Muscle of arm (tissue), 12 donors: ENCODE data around the gene HOXC5. TPM values are rescaled to one million over a fixed set of nuclear protein-coding genes. Genes with fewer than 3 reads are reported as not detected.

ENCODE experiments used
- DNase-seq: peaks from one replicate; pipeline ENCODE4 v3.0.0-alpha.2; 2013
- polyA plus RNA-seq, 12 donors: library from polyadenylated mRNA; unstranded; fragments of 120-200 nt; gene quantifications; one replicate each; pipeline ENCODE4 v1.2.1, GENCODE V29; 2013; ENCODE audit not compliant: insufficient read length in 12 of 12

Gene HOXC5
- polyA plus RNA-seq, 12 donors: 0.25 to 1.8 (median 0.75) TPM; not detected in 2

DNA sequence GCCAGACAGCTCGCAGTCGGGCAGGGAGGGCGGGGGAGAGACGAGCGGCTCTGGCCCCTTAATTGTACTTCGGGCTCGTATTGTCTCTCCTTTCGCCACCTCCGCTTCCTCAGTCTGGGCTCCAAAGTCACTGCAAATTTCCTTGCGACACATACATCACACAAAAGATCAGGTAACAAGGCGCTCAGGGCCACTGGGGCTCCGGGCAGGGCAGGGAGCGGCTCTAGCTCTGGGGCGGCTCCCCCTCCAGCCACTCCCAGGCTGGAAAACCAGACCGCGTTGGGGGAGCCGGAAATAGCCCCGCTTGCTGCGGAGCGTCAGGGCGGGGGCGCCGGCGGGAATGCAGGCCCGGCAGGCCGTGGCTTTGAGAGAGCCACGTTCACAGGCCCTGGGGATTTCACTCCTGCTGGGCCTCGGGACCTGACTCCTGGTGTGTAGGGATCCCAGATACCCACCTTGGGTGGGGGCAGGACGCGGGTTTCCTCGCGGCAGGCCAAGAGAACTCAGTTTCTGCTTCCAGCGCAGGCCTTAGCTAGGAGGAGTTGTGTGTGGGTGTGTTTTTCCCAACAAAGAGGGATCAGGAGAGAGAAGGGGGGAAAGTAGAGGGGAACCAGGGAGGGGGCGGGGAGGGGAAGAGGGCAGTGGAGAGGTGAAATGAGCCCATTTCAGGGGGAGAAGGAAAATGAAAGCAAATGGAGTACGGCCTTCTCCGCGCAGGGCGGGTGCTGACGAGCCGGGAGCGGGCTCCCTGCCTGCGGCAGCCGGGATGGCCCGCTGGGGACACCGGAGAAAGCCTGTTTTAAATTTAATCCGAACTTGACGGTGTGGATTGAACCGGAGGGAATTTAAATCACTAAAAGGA, 37.2 kb upstream of the HOXC5 start:
- DNase-seq: no peak

DNA sequence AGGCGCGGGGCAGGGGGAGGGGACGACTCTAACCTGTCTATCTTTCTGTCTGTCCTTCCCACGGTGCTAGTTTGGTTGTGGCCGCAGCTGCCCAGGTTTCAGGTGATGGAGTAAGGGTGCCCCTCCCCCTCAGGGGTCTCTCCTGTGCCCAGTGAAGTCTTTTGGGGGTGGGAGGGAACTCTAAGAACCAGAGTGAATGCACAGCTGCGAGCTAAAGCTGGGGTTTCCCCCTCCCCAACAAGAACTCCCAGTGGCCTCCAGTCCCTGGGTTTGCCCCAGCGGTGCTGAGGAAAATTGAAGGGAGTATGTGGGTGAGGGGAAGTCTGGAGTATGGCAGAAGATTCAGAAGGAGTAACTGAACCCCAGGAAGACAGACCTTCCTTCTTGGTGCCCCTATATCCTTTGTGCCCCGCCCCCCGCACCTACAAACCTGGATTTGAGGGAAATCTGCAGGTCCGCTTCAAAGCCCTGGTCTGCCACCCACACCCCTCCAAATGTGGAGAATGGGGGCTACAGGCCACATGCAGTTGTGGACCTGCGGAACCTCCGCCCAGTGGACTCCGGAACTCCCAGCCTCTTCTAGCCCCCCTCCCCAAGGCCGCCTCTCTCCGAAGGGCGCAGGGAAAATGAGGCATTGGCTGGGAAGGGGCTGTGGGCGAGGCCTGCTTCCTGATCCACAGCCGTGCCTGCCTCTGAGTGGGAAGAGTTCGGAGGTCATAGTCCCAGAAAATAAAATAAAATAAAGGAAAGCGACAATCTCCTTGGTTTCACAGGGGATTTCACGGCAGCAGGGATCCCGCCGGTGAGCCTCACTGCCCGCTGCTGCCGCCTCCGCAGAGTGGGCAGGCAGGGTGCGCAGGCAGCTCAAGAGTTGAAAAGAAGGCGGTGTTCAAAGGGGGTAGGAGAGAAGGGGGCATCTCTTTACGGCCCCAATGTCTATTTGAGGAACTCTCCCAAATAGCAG, 36.3 kb upstream of the HOXC5 start:
- no peak for DNase-seq

DNA sequence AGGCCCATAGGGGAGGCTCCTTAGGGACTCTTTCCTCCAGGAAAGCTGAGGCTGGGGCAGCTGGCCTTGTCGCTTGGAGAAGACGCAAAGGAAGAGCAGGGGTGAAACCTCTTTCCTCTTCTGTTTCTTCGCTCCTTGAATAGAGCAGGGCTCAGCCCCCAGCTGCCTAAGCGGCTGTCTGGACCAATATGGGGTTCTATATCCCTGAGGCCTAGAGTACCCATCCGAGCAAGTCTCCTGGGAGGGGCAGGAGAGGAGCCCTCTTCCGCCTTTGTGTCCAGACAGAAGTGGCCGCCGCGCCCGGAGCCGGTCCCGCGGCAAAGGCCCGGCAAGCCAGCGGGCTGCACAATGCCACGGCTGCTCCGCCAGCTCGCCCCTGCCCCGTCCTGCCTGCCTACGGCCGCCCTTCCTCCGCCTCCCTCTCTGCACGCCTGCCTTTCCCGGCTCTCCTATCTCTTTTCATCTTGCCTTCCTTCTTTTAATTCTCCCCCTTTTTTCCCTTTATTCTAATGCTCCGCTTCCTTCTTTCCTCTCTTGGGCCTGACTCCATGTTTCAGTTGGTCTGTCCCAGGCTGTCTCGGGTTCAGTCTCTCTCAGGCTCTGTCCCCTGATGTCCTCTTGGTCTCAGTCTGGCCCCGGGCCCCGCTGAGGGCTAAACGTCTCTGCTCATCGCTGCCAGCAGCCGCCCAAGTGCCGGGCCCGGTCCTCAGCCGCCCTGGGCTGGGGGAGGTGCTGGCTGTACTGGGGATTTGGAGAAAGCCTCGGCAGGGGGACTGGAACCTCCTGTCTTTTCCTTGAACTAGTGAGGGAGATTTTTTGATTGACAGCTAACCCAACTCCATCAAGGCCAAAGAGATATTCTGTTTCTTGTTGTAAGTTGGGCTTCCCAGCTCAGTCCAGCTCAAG, 35.4 kb upstream of the HOXC5 start:
- no peak for DNase-seq

DNA sequence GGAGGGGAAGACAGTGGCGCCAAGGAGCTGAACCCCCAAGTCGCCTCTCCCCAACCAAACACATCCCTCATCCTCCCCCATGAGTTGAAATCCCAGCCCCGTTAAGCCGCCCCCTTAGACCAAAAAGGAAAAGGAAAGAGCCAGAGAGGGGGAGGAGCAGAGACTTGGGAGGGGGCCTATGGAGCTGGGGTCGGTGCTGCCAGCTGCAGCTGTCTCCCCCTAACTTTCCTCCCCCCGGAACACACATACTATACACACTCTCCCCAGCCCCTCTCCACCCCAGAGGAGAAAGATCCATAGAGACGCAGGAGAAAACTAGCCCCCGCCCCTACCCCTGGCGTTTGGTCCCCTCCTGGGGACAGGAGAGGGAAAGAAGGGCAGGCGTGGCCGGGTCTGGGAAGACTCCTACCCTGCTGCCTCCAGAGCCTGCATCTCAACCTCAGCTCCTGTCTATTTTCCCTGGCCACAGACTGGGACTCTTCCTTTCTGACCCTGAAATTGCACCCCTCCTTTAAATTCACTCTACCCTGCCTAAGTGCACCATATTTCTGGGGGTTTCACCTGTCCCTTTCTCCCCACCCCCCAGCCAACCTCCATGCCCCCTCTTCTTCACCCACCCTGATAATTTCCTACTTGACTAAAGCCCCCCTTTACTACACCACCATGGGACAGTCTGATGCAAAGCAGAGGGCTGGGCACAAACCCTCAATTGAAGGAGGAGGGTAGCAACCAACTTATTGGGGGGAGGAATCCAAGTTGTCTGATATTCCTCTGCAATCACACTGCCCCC, 34.5 kb upstream of the HOXC5 start:
- DNase-seq: no peak

DNA sequence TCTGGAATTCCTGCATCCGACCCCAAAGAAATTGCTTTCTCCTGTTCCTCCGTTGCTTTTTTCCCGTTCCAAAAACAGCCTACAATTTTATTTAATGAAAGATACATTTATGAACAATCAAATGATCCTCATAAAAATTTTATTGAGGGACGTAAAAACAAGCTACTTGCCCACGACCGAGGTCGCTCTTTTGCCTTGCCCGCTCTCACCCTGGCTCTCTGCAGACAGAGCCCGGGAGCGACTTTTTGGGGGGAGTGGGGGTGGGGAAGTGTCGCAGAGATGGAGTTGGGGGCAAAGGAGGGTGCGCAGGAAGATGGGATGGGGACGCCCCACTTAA, 34.0 kb upstream of the HOXC5 start:
- DNase-seq: no peak

DNA sequence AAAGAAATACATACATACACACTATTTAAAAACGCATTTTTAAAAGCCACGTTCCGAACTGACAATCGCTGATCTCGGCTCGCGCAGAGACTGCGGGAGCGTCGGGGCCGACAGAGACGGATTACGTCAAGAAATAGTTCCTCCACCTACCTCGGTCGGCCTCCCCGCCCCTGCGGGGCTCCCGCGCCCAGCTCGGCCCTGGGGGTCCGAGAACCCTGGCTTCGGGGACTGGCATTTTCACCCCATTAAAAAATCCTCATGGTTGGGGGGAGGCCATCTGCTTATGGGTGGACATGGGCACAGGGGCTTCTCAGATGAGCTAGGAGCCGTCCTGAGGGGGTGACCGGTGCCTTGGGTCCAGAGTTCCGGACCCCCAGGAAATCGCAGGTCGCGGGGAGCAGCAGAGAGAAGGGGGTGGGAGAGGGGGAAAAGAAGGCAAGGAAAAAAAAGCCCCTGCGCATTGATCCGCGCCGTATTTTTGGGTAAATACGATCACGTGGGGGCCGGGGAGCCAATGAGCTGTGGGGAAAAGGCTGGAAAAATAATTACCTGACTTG, 33.2 kb upstream of the HOXC5 start:
- no peak for DNase-seq

DNA sequence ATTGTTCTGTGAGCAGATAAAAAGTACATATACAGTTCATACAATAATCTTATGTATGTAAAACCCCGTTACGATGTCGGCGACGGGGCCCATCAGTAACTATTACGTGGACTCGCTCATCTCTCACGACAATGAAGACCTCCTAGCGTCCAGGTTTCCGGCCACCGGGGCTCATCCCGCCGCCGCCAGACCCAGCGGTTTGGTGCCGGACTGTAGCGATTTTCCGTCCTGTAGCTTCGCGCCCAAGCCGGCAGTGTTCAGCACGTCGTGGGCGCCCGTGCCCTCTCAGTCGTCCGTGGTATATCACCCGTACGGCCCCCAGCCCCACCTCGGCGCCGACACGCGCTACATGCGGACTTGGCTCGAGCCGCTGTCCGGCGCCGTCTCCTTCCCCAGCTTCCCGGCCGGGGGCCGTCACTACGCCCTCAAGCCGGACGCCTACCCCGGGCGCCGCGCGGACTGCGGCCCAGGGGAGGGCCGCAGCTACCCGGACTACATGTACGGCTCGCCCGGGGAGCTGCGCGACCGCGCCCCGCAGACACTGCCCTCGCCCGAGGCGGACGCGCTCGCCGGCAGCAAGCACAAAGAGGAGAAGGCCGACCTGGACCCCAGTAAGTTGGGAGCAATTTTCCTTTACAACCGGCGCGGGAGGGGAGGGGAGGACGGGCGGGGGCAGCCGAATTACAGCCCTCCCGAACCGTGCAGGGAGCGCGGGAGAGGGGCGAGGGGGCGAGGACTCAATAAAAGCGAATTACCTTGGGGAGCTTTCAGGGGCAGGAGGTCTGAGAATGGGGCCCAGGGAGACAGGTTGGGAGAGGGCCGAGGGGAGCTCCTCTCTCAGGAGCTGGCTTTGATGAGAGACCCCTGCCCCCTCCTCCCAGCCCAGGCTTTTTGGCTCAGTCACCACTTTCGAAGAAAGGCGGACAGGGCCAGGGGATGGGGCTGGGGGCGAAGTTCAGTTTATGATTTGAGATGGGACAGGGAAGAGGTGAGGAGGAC, 32.4 kb upstream of the HOXC5 start, which contains the start of gene HOXC9:
HOXC9 (plus strand) TSS at position 46 of the 999 bp plus-strand sequence; CDS start at position 74, 28 bp downstream.
- DNase-seq: no peak

DNA sequence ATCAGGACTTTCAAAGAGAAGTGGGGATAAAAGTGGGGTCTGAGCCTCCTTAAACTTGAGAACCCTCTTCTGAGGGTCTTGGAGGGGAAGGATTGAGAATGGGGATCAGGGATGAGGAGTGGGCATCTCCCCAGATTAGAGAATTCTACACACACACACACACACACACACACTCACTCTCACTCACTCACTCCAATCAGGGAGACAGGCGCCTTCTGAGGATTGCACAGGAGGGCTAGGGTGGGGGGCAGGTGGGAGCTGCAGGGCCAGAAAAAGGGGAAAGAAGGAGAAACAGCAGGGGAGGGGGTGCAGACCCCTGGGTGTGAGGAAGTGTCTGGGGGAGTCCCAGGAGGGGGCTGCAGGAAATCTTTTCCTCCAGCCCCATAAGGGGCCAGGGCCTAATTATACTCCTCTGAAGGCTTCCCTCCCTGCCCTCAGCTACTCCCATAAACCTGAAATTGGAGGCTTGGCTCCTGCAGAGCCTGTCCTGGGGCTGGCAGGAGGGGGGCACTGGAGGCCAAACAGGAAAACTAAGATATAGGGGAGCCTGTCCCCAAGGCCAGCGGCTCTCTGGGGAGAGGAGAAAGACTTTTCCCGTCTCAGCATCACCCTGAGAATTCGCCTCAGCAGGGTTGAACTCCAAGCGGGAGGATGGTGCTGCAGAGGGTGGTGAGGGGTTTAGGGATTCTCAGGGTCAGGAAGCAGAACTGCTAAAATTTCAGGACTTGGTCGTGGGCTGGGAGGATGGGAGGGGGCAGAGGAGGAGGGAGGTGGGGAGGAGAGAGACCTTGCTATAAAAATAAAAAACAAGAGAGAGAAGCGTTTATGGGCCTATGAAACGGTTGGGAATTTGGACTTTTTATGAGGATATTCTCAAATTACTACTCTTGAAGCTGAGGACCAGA, 31.3 kb upstream of the HOXC5 start:
- no peak for DNase-seq

DNA sequence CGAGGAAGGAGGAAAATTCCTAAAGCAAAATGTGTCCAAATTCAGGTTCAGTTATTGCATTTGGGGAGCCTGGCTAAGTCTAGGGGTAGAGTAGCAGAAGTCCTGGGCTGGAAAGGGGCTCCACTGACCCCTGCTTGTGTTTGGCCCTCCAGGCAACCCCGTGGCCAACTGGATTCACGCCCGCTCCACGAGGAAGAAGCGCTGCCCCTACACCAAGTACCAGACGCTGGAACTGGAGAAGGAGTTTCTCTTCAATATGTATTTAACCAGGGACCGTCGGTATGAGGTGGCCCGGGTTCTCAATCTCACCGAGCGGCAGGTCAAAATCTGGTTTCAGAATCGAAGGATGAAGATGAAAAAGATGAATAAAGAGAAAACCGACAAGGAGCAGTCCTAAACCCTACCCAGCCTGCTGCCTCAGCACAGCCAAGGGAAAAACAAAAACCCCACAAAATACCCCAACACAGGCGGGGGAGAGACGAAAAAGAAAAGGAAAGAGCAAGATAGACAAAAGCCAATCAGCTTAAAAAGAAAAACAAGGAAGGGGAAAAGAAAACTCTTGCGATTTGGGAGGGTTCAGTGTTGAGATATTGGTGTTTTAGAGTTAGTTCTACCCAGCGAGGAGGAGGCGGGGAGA, 30.5 kb upstream of the HOXC5 start:
- DNase-seq: no peak

DNA sequence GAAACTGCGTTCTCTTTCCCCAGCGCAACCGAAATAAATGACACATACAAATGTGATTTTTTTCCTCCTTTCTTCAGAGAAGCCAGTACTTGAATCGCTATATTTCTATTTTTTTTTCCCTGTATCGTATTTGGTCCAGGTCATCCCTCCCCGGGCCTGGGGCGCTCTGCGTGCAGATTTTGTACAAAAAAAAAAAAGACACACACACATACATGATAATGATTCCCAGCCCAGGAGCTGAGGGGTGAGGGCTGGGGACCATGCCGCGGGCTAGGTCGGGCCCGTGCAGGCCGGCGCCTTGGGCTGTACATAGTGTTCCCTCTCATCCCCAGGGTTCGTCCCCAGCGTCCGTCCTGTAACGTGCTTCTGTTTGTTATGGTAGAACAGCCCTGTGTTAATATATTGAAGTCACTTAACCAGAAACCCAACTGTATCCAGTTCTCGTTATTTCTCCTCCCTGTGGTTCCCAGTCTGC, 29.9 kb upstream of the HOXC5 start:
- DNase-seq: no peak

DNA sequence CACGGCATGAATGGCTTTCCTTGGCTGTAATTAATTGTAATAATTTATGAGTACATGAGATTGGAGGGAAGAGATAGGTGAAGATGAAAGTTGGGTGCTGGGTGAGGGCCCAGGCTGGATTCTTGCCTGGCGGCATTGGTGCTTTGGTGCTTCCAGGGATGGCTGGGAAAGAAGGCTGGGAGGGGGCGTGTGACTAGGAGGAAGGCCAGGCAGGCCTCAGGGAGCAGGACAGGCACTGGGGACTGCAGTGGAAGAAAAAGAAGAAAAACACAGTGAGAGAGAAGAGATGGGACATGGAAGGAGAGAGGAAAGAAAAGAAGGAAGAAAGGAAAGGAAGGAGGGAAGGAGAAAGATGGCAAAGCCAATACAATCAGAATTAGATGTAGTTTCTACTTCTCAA, 29.2 kb upstream of the HOXC5 start:
- no peak for DNase-seq

DNA sequence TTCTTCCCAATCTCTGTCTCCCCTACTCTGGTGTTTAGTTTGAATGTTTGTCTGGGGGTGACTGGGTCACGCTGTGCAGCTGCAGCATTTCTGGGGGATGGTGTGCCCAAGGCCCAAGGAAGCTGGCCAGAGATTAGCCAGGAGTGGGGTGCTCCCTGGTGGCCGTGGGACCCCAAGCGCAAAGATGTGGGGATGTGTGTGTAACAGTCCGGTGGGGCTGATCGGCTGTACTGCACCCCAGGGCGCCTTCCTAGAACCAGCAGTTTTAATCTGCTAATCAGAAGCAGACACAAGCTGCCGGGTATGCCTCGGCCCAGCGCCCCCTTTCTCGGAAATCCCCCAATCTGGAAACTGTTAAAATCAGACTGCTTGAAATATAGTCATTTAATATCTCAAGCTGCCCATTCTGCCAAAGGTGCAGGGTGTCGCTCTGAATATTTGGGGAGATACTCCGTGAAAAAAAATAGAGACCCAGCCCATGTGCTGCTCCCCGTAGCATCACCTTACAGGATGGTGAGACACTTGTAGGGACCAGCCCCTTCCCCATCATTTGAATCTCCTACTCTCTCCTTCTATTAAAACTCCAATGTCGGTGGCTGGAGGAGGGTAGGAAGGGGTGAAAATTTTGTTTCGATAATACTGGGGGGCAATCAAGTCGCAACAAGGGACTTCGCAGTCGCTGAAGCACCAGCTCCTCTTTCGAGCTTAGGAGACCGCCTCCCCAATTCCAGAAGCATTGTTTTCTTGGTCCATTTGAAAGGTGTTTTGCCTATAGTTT, 28.6 kb upstream of the HOXC5 start:
- no peak for DNase-seq

DNA sequence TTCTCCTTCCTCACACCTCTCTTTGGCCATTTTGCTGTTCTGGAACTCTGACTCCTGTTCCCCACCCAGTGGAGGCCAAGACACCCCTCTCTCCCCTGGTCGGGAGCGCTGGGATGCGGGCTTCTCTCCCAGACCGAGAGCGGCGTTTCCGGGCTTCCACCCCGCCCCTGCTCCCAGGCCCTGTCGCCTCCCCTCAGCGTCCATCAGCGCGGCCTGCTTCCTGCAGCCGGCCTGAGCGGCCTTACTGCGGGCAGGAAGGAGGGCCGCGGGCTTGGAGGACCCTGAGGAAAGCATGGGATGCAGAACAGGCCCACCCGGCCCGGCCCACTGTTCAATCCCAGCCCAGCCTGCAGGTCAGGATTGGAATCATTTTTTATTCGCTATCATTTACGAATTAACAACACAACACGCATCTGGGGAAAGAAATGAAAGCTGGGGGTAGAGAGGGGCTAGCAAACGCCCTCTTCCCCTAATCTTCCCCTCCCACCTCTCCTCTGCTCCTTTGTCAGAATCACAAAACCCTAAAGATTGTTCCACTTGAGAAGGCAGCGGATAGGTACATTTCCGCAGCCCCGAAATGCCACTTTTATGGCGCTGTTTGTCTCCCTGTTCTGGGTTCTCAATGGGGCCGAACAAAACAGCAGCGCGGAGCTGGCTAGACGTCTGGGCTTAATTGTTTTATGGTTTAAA, 27.9 kb upstream of the HOXC5 start:
- DNase-seq: no peak

DNA sequence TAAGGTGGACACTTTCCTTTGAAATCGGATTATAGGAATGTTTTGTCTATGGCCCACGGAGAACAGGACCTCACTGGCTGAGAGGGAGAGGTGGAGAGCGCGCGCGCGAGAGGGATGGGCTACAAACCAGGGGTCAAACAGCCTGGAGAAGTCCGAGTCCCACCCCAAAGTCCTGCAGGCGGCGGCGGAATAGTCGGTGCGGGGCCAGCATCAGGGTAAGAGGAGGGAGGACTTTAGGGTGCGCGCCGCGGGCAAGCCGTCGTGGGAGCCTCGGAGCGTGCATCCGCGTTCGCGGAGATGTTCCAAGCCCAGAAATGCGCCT, 27.4 kb upstream of the HOXC5 start:
- DNase-seq: no peak

DNA sequence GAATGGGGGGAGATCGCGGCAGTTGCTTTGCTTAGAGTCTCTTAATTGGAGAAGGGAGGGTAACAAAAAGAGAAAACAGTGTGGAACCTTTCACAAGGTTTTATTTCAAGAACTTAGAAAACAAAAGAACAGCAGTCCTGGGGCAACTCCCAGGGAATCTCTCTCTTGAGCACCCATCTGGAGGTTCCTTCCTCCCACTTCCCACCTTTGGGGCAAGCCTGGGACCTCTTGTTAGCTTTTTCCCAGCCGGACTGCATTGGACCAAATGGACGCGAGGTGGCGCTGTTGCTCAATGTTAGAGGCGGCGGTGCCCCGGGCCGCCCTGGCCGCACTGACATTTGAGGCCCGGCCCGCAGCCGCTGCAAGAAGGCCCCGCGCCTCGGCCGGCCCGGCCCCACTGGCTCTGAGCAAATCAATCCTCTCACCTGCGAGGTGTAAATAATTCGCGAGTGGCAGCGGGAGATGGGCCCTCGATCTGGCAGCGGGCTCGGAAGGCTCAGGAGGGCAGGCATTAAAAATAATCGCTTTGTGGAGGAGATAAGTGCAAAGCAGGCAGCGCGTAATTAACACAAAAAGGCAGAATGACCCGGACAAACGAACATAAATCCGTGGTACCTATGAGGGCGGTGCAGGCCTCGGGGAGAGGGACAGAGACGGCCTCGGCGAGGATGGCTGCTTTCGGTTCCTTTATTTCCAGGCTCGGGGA, 26.8 kb upstream of the HOXC5 start:
- peak; percentile 89 for DNase-seq
